H54 (cell line): ENCODE measurements around the gene NOP10.

Experiments
- DNase-seq: peaks from one replicate; pipeline ENCODE4 v3.0.0; 2011; ENCODE audit warnings: low spot score, mixed read lengths; ENCODE audit not compliant: insufficient read length
- FAIRE-seq: peaks from 3 replicates; lab custom pipeline; 2011; peaks lifted over from hg19 to GRCh38; lab: Jason Lieb, UNC
- POLR2A ChIP-seq: IDR thresholded peaks from 2 replicates; pipeline ENCODE4 v1.6.1; 2011; ENCODE audit warnings: low read depth, mild to moderate bottlenecking, low read length

Gene NOP10

GRCh38 chr15:34292621-34293020, 50.3 kb downstream of the NOP10 start:
- FAIRE-seq (no peak), DNase-seq (no peak)

More at GRCh38 chr15:34292621-34293020, 50.3 kb downstream of the NOP10 start:
- no peak for TF ChIP-seq POLR2A
